CD14-positive monocyte (primary cell): ENCODE measurements around the gene IFI27. TPM values are rescaled to one million over a fixed set of nuclear protein-coding genes. Genes with fewer than 3 reads are reported as not detected.

Experiments
- DNase-seq, 3 donors: peaks; one replicate each; pipeline ENCODE4 v3.0.0-alpha.2; 2011 to 2022
- H2AFZ ChIP-seq: 2 replicates; pipeline ENCODE4 v1.6.0; 2012; ENCODE audit warnings: mild to moderate bottlenecking, low read depth, low read length, inconsistent platforms; ENCODE audit not compliant: insufficient read depth, poor library complexity, severe bottlenecking
- H3K27ac ChIP-seq, 2 donors: 1 replicate in 1 of 2; 2 replicates in 1 of 2; pipeline ENCODE4 v1.5.1; 2012 to 2013; ENCODE audit warnings: low read length in 2 of 2, control low read depth in 1 of 2, inconsistent platforms in 1 of 2, low read depth in 1 of 2, mild to moderate bottlenecking in 1 of 2
- H3K27me3 ChIP-seq, 2 donors: one replicate each; pipeline versions ENCODE4 v1.6.0 to v1.6.1; 2011 to 2013; ENCODE audit warnings: low read length in 2 of 2; ENCODE audit not compliant: control insufficient read depth in 2 of 2, insufficient read depth in 2 of 2
- H3K36me3 ChIP-seq, 2 donors: replicated peaks in 1 of 2; 1 replicate in 1 of 2; 2 replicates in 1 of 2; pipeline versions ENCODE4 v1.5.1 to v1.6.1; 2012 to 2013; ENCODE audit warnings: low read length in 2 of 2, control low read depth in 1 of 2, inconsistent platforms in 1 of 2, mild to moderate bottlenecking in 1 of 2; ENCODE audit not compliant: insufficient read depth in 2 of 2, control insufficient read depth in 1 of 2
- H3K4me1 ChIP-seq, 2 donors: 1 replicate in 1 of 2; 2 replicates in 1 of 2; pipeline versions ENCODE4 v1.5.1 to v1.6.1; 2012 to 2013; ENCODE audit warnings: low read length in 2 of 2, control low read depth in 1 of 2, inconsistent platforms in 1 of 2, mild to moderate bottlenecking in 1 of 2, moderate library complexity in 1 of 2; ENCODE audit not compliant: insufficient read depth in 2 of 2, control insufficient read depth in 1 of 2
- H3K4me2 ChIP-seq: replicated peaks from 2 replicates; pipeline ENCODE3; 2012; ENCODE audit warnings: low read length, moderate library complexity, mild to moderate bottlenecking; ENCODE audit not compliant: poor library complexity, severe bottlenecking; ENCODE audit errors: extremely low read depth
- H3K4me3 ChIP-seq, 3 experiments: fragments of 200-600 bp in 1 of 3; sonication (generic) in 1 of 3; replicated peaks in 1 of 3; 1 replicate in 2 of 3; 2 replicates in 1 of 3; pipeline ENCODE4 v1.5.1; 2011 to 2013; ENCODE audit warnings: low read length in 3 of 3, mild to moderate bottlenecking in 3 of 3, control low read depth in 2 of 3, low read depth in 2 of 3, inconsistent platforms in 1 of 3, moderate library complexity in 1 of 3
- H3K79me2 ChIP-seq: 2 replicates; pipeline ENCODE4 v1.6.0; 2012; ENCODE audit warnings: mild to moderate bottlenecking, control low read depth, inconsistent platforms, low read length, moderate library complexity; ENCODE audit not compliant: insufficient read depth
- H3K9ac ChIP-seq: 2 replicates; pipeline ENCODE4 v1.6.0; 2017; ENCODE audit warnings: low read length, mild to moderate bottlenecking; ENCODE audit not compliant: insufficient read depth, poor library complexity, severe bottlenecking
- H3K9me3 ChIP-seq, 2 donors: replicated peaks in 1 of 2; 1 replicate in 1 of 2; 2 replicates in 1 of 2; pipeline versions ENCODE4 v1.5.1 to v1.6.1; 2012 to 2013; ENCODE audit warnings: low read length in 2 of 2, control low read depth in 1 of 2; ENCODE audit not compliant: control insufficient read depth in 1 of 2, insufficient read depth in 1 of 2
- H4K20me1 ChIP-seq: 2 replicates; pipeline ENCODE4 v1.6.0; 2012; ENCODE audit warnings: mild to moderate bottlenecking, low read length, control low read depth, moderate library complexity; ENCODE audit not compliant: insufficient read depth
- H3K27ac Mint-ChIP-seq, 7 donors: one replicate each; pipeline ENCODE4 v1.8.0; 2020; ENCODE audit warnings: mild to moderate bottlenecking in 7 of 7, mixed read lengths in 7 of 7, moderate library complexity in 6 of 7, inconsistent platforms in 2 of 7
- H3K27me3 Mint-ChIP-seq, 3 donors: one replicate each; pipeline ENCODE4 v1.8.0; 2021 to 2022; ENCODE audit warnings: low read depth in 3 of 3, mild to moderate bottlenecking in 3 of 3, mixed read lengths in 3 of 3, moderate library complexity in 3 of 3, inconsistent platforms in 1 of 3
- H3K36me3 Mint-ChIP-seq, 2 donors: one replicate each; pipeline ENCODE4 v1.8.0; 2020; ENCODE audit warnings: mixed read lengths in 2 of 2, inconsistent platforms in 1 of 2, mild to moderate bottlenecking in 1 of 2
- H3K4me1 Mint-ChIP-seq: one replicate; pipeline ENCODE4 v1.8.0; 2020; ENCODE audit warnings: mild to moderate bottlenecking, mixed read lengths
- H3K4me3 Mint-ChIP-seq, 2 donors: one replicate each; pipeline ENCODE4 v1.8.0; 2020; ENCODE audit warnings: mild to moderate bottlenecking in 2 of 2, mixed read lengths in 2 of 2, moderate library complexity in 1 of 2
- H3K9me3 Mint-ChIP-seq, 7 donors: one replicate each; pipeline ENCODE4 v1.8.0; 2020 to 2022; ENCODE audit warnings: mixed read lengths in 7 of 7, mild to moderate bottlenecking in 6 of 7, moderate library complexity in 6 of 7, inconsistent platforms in 2 of 7
- WGBS: methylation state at CpG from one replicate; pipeline ENCODE4 v1.1.5; 2013; ENCODE audit warnings: missing lambda C conversion rate; ENCODE audit not compliant: insufficient coverage; 5-methylcytosine and 5-hydroxymethylcytosine counted together
- intact Hi-C, 2 donors: fragments of 100-400 bp; cut with micrococcal nuclease; formaldehyde crosslinking; loops; one replicate each; pipeline versions ENCODE4 v1.15.0 to v1.15.1; 2023
- polyA plus RNA-seq, 3 donors: library from polyadenylated mRNA; depleted of rRNA in 1 of 3; unstranded in 2 of 3; stranded (reverse) in 1 of 3; fragments of 300-500 nt in 2 of 3; fragments of >200 nt in 1 of 3; fragmentation: Illumina TruSeq in 2 of 3; gene quantifications; 1 replicate in 2 of 3; 2 replicates in 1 of 3; pipeline ENCODE4 v1.2.3, GENCODE V29; 2012 to 2021
- TF ChIP-seq, protein P1 (sequence below): fragments of 200-600 bp; IDR thresholded peaks from one replicate; pipeline ENCODE4 v1.8.0; 2022; ENCODE audit warnings: antibody characterized with exemption, mild to moderate bottlenecking

The IFI27 gene
- polyA plus RNA-seq, 3 donors = 3.0 to 3.9 (median 3.3) TPM

DNA sequence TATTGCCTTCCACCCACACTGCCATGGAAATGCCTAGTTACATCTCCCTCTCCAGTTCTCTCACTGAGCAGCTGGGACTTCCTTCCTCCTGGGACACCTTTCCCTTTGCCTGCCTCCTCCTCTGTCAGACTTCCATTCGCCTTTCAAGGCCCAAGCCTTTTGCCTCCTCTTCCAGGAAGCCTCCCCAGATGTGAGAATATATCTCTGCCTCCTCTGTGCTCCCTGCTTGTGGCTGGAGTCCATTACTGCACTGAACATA lies 15.8 kb downstream of the IFI27 start:
- DNase-seq = no peak
- no peak overlapping the region for H3K27ac ChIP-seq
- H3K4me2 ChIP-seq = no peak overlapping the region
- TF ChIP-seq, protein P1, sequence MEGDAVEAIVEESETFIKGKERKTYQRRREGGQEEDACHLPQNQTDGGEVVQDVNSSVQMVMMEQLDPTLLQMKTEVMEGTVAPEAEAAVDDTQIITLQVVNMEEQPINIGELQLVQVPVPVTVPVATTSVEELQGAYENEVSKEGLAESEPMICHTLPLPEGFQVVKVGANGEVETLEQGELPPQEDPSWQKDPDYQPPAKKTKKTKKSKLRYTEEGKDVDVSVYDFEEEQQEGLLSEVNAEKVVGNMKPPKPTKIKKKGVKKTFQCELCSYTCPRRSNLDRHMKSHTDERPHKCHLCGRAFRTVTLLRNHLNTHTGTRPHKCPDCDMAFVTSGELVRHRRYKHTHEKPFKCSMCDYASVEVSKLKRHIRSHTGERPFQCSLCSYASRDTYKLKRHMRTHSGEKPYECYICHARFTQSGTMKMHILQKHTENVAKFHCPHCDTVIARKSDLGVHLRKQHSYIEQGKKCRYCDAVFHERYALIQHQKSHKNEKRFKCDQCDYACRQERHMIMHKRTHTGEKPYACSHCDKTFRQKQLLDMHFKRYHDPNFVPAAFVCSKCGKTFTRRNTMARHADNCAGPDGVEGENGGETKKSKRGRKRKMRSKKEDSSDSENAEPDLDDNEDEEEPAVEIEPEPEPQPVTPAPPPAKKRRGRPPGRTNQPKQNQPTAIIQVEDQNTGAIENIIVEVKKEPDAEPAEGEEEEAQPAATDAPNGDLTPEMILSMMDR = no peak
- Mint-ChIP-seq H3K36me3 (peaks cover 6 to 14% of the 10 kb centered on the region in 2 donors), H3K4me1 (peaks cover 16% of the 10 kb centered on the region), H3K27ac (peak overlapping the region in 2 of 7 donors; percentile 38 to 79), H3K4me3 (no peak overlapping the region), H3K27me3 (peaks cover 5 to 15% (median 9%) of the 10 kb centered on the region in 3 donors), H3K9me3 (peaks cover 0 to 6% (median 2%) of the 10 kb centered on the region in 7 donors)
- H3K9ac ChIP-seq = no peak overlapping the region
- H3K36me3 ChIP-seq = peaks cover 13 to 15% of the 10 kb centered on the region in 2 donors
- peaks cover 0 to 10% of the 10 kb centered on the region in 2 donors for H3K27me3 ChIP-seq
- H4K20me1 ChIP-seq = no peaks in the 10 kb centered on the region
- H3K9me3 ChIP-seq = peaks cover 0 to 4% of the 10 kb centered on the region in 2 donors
- no peaks in the 10 kb centered on the region for H3K79me2 ChIP-seq
- no peak overlapping the region for H3K4me3 ChIP-seq
- 88% methylated on average over 1 of the region's 1 CpG for WGBS
- peaks cover 13 to 24% of the 10 kb centered on the region in 2 donors for H3K4me1 ChIP-seq
- H2AFZ ChIP-seq = no peak overlapping the region
- intact Hi-C loops = no loop called here

DNA sequence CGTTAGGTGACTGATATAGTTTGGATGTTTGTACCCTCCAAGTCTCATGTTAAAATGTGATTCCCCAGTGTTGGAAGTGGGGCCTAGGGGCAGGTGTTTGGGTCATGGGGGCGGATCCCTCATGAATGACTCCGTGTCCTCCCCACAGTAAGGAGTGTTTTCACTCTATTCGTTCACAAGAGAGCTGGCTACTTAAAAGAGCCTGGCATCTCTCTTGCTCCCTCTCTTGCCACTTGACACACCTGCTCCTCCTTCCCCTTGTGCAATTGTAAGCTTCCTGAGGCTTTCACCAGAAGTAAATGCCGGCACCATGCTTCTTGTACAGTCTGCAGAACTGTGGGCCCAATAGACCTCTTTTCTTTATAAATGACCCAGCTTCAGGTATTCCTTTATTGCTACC lies 16.3 kb downstream of the IFI27 start:
- peak overlapping the region in 3 of 7 donors; percentile 6 to 60 (median 23) for H3K27ac Mint-ChIP-seq
- H4K20me1 ChIP-seq = no peaks in the 10 kb centered on the region
- WGBS = 97% methylated on average over 4 of the region's 5 CpGs
- H3K4me1 Mint-ChIP-seq = peaks cover 16% of the 10 kb centered on the region
- no peak overlapping the region for H2AFZ ChIP-seq
- peaks cover 0 to 6% (median 0%) of the 10 kb centered on the region in 7 donors for H3K9me3 Mint-ChIP-seq
- H3K4me3 Mint-ChIP-seq = no peak overlapping the region
- H3K27me3 Mint-ChIP-seq = peaks cover 5 to 12% (median 11%) of the 10 kb centered on the region in 3 donors
- DNase-seq = no peak
- H3K9me3 ChIP-seq = no peaks in the 10 kb centered on the region
- no peak overlapping the region for H3K27ac ChIP-seq
- peaks cover 13 to 15% of the 10 kb centered on the region in 2 donors for H3K36me3 ChIP-seq
- intact Hi-C loops = no loop called here
- peaks cover 0 to 8% of the 10 kb centered on the region in 2 donors for H3K27me3 ChIP-seq
- no peak overlapping the region for H3K4me2 ChIP-seq
- TF ChIP-seq, protein P1 = no peak
- H3K9ac ChIP-seq = no peak overlapping the region
- H3K79me2 ChIP-seq = no peaks in the 10 kb centered on the region
- H3K4me3 ChIP-seq = no peak overlapping the region
- H3K4me1 ChIP-seq = peaks cover 13 to 24% of the 10 kb centered on the region in 2 donors
- H3K36me3 Mint-ChIP-seq = peaks cover 6 to 14% of the 10 kb centered on the region in 2 donors
